HEK293T (cell line): Measurements from ENCODE around the gene MED31.

Experiments
- CTCF ChIA-PET: fragments of 350-600 bp; formaldehyde crosslinking; extraction: SDS; loops from one replicate; lab custom pipeline; 2021; ENCODE audit warnings: antibody characterized with exemption, inconsistent platforms; lab: Yijun Ruan, JAX
- POLR2A ChIA-PET: fragments of 350-600 bp; formaldehyde crosslinking; extraction: SDS; loops from one replicate; lab custom pipeline; 2020; ENCODE audit warnings: antibody characterized with exemption, inconsistent platforms; lab: Yijun Ruan, JAX
- DNase-seq: peaks from one replicate; pipeline ENCODE4 v3.0.0; 2012; ENCODE audit warnings: mixed read lengths; ENCODE audit errors: extremely low spot score
- ARNT ChIP-seq: fragments of 450-650 bp; IDR thresholded peaks from 2 replicates; pipeline ENCODE4 v1.6.1; 2017; ENCODE audit warnings: mild to moderate bottlenecking
- BHLHE40 ChIP-seq: fragments of 450-650 bp; IDR thresholded peaks from 2 replicates; pipeline ENCODE4 v1.6.1; 2016; ENCODE audit warnings: mild to moderate bottlenecking, moderate library complexity, borderline replicate concordance
- CTBP1 ChIP-seq: fragments of 450-650 bp; IDR thresholded peaks from 2 replicates; pipeline ENCODE4 v1.6.1; 2016; ENCODE audit warnings: borderline replicate concordance
- ELF4 ChIP-seq: fragments of 450-650 bp; IDR thresholded peaks from 2 replicates; pipeline ENCODE4 v1.6.1; 2017; ENCODE audit warnings: antibody characterized with exemption
- FOXA1 ChIP-seq: fragments of 450-650 bp; IDR thresholded peaks from 2 replicates; pipeline ENCODE4 v1.6.1; 2016; ENCODE audit warnings: mild to moderate bottlenecking
- FOXK2 ChIP-seq: fragments of 450-650 bp; IDR thresholded peaks from 2 replicates; pipeline ENCODE4 v1.6.1; 2016; ENCODE audit warnings: mild to moderate bottlenecking
- FOXM1 ChIP-seq: fragments of 450-650 bp; IDR thresholded peaks from 2 replicates; pipeline ENCODE4 v1.6.1; 2017; ENCODE audit warnings: mild to moderate bottlenecking, borderline replicate concordance
- HDGF ChIP-seq: fragments of 450-650 bp; IDR thresholded peaks from 2 replicates; pipeline ENCODE4 v1.6.1; 2017; ENCODE audit warnings: antibody characterized with exemption, borderline replicate concordance
- L3MBTL2 ChIP-seq: fragments of 450-650 bp; conservative IDR thresholded peaks from 2 replicates; pipeline ENCODE4 v1.6.1; 2016; ENCODE audit warnings: mild to moderate bottlenecking
- LEF1 ChIP-seq: fragments of 450-650 bp; IDR thresholded peaks from 2 replicates; pipeline ENCODE4 v1.6.1; 2017; ENCODE audit warnings: mild to moderate bottlenecking, borderline replicate concordance
- NFRKB ChIP-seq: fragments of 450-650 bp; IDR thresholded peaks from 2 replicates; pipeline ENCODE4 v1.6.1; 2016; ENCODE audit warnings: mild to moderate bottlenecking, moderate library complexity
- SP1 ChIP-seq: fragments of 450-650 bp; IDR thresholded peaks from 2 replicates; pipeline ENCODE4 v1.6.1; 2017
- SUZ12 ChIP-seq: fragments of 450-650 bp; IDR thresholded peaks from 2 replicates; pipeline ENCODE4 v1.6.1; 2016; ENCODE audit warnings: mild to moderate bottlenecking
- TARDBP ChIP-seq: fragments of 450-650 bp; IDR thresholded peaks from 2 replicates; pipeline ENCODE4 v1.6.1; 2016
- ZNF384 ChIP-seq: fragments of 450-650 bp; IDR thresholded peaks from 2 replicates; pipeline ENCODE4 v1.6.1; 2016
- TF ChIP-seq, protein P1 (sequence below): fragments of 450-650 bp; IDR thresholded peaks from 2 replicates; pipeline ENCODE4 v1.6.1; 2016

MED31 gene

DNA sequence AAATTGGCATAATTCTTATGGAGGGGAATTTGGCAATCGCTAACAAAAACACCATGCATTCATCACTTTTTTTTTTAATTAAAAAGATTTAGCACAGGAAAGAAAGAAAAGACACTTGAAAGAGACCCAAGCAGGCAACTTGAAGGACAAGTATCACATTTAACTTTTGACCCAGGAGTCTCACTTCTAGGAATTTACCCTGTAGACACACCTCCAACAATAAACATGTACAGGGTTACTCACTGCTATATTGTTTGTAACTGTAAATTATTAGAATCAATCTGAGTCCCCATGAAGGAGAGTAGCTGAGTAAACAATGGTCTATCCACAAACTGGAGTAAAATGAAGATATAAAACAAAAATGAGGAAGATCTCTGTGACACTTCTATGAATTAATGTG is 21.0 kb downstream of the MED31 start:
- ChIA-PET POLR2A (no interaction called here), CTCF (no interaction called here)
- no peak for DNase-seq
- no peak for TF ChIP-seq BHLHE40

DNA sequence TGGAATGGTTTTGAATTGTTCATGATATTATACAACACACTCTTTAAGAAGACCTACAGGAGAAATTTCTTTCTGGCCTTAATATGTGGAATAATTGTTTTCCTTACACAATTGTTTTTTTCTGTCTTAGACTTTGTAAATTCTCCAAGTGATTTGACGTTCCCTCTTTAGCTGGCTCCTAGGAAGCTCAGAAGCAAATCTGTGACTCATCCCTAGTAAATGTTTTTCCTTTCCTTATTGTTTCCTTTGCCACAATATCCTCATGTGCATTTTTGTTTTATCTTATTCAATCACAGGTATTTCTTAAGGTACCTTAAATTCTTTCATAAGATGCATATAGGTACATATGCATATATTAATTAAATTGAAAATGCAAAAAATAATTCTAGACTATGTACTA is 24.4 kb downstream of the MED31 start:
- TF ChIP-seq SUZ12 = no peak
- TF ChIP-seq ARNT = no peak
- ChIA-PET POLR2A (no interaction called here), CTCF (no interaction called here)
- no peak for DNase-seq

DNA sequence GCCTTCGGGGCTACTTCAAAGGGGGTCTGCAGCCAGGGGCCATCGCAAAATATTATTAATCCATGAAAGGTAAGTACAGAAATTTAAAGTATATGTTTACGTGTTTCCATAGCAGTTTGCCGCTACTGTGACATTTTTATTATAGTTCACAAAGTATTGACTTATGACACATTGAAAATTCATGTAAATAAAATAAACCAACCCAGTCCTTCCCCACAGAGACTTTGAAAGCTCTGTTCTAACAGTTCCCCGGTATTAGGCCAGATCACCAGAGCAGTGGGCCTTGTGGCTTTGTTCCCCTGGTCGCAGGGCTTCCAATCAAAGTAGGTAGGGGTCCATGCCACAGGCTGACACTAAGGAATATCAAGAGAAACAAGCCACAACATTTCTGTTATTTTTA is 24.8 kb downstream of the MED31 start:
- POLR2A ChIA-PET = no interaction called here
- CTCF ChIA-PET = no interaction called here
- no peak for DNase-seq
- TF ChIP-seq L3MBTL2 (no peak), SP1 (no peak)

DNA sequence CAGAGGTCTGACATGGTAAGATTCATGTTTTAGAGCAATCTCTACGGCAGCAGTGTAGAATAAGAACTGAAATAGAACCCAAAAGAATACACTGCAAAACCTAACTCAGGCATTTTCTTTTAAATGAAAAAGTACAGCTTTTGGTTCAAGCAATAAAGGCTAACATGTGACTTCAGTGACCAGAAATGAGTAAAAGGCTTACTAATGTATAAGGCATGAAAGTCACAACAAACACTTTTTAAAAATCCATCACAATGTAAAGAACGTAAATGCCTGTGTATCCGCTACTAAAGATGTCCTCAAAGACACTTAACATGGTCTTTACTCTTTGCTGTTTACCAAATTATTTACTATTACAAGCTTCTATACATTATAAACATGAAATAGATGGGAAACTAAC is 27.5 kb downstream of the MED31 start:
- ChIA-PET CTCF (no interaction called here), POLR2A (no interaction called here)

DNA sequence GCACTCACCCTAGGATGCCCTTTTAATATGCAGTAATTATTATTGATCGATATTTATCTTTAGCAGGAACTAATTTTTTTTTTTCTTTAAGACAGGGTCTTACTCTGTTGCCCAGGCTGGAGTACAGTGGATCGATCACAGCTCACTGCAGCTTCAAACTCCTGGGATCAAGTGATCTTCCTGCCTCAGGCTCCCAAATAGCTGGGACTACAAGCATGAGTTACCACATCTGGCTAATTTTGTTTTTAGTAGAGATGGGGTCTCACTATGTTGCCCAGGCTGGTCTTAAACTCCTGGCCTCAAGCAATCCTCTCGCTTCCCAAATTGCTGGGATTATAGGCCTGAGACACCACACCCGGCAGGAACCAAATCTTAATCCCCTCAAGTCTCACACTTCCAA is 40.2 kb downstream of the MED31 start:
- POLR2A ChIA-PET = no interaction called here
- CTCF ChIA-PET = no interaction called here
- TF ChIP-seq ELF4 = no peak
- no peak for TF ChIP-seq SP1
- TF ChIP-seq, protein P1, sequence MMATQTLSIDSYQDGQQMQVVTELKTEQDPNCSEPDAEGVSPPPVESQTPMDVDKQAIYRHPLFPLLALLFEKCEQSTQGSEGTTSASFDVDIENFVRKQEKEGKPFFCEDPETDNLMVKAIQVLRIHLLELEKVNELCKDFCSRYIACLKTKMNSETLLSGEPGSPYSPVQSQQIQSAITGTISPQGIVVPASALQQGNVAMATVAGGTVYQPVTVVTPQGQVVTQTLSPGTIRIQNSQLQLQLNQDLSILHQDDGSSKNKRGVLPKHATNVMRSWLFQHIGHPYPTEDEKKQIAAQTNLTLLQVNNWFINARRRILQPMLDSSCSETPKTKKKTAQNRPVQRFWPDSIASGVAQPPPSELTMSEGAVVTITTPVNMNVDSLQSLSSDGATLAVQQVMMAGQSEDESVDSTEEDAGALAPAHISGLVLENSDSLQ = no peak
- no peak for TF ChIP-seq CTBP1
- TF ChIP-seq FOXA1 = no peak
- no peak for TF ChIP-seq L3MBTL2
- no peak for TF ChIP-seq HDGF
- no peak for TF ChIP-seq FOXM1
- no peak for TF ChIP-seq TARDBP
- no peak for TF ChIP-seq SUZ12
- TF ChIP-seq NFRKB = no peak
- no peak for TF ChIP-seq BHLHE40
- no peak for DNase-seq

More for the DNA sequence above, 27.5 kb downstream of the MED31 start:
- DNase-seq = no peak
- TF ChIP-seq ZNF384 = no peak
- TF ChIP-seq, protein P1 = no peak
- no peak for TF ChIP-seq CTBP1

DNA sequence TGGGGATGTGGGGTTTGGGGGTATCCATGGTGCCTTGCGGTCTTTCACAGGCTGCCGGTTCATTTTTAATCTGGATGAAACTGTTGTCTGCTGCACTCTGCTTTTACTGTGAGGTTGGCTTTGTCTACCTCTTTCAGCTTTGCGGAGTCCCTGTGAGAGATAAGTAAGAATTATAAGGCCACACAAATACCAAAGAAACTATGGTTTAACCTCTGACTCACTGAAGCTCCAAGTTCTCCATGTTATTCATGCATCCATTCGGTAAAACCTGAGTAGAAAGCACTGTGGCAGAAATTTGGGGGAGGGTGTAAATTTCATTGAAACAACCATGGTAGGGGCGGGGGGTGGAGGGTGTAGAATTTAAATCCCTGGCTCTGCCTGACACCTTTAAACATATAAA is 41.4 kb downstream of the MED31 start:
- ChIA-PET CTCF (no interaction called here), POLR2A (no interaction called here)
- no peak for DNase-seq
- TF ChIP-seq FOXK2 (no peak), HDGF (no peak), SUZ12 (no peak), ZNF384 (no peak), FOXM1 (no peak), L3MBTL2 (no peak), LEF1 (no peak)

DNA sequence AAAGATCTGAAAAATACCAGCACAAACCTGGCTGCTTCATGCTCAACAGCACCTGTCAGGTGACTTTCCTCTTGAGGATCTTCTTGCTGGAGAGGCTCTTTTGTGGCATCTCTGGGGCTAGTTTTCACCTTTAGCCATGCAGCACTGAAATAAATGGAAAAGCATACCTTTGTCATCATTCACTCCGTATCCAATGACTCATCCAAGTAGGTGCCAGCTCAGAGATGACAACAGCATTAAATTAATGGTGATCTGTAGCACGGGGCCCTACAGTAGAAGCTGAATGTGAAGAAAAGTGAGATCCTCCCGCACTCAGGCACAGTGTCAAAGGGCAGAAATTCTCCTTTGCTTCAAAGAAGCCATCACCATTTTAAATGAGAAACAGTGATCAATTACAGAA is 43.1 kb downstream of the MED31 start:
- ChIA-PET CTCF (no interaction called here), POLR2A (no interaction called here)
- DNase-seq = no peak
- no peak for TF ChIP-seq TARDBP

DNA sequence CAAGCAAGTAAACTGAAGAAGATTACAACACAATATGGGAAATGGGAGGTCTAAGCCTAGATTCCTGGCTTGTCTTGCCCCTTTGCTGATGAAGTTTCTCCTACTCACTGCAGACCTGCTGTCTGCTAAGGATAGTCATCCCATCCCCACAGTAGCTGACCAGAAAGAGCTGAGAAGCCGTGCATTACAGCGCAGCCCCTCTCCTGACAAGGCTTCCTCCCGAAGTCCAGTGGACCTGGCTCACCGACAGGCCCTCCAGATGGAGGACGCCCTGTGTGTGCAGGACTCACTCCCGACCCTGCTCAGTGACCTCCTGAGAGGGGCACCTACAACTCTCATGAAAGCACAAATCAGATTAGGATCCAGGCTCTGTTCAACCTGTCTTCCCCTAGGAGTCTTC is 46.3 kb downstream of the MED31 start:
- DNase-seq = no peak
- POLR2A ChIA-PET = no interaction called here
- TF ChIP-seq ZNF384 (no peak), TARDBP (no peak), FOXA1 (no peak), ELF4 (no peak), FOXK2 (no peak), HDGF (no peak), L3MBTL2 (no peak), SP1 (no peak), ARNT (no peak)
- CTCF ChIA-PET = no interaction called here

DNA sequence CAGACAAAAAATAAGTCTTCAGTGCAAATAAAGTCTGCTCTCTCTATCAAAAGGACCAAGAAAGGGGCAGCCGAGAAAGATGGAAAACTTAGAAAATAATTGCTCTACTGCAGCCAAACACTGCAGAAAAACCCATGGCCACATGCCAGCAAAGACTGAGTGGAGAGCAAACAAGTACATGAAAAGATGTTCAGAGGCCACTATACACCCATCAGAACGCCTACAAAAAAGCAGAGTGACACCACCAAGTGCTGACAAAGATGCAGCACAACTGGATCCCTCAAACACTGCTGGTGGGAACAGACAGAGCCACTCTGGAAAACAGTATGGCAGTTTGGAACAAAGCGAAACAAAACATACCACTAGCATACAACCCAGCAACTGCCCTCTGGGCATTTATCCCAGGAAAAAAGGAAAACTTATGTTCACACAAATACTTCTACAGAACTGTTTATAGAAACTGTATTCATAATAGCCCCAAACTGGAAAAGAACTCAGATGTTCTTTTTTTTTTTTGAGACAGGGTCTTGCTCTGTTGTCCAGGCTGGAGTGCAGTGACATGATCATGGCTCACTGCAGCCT is 47.6 kb downstream of the MED31 start:
- no peak for DNase-seq
- TF ChIP-seq NFRKB (no peak), ARNT (no peak), SUZ12 (no peak), TARDBP (no peak), BHLHE40 (no peak), ELF4 (no peak), LEF1 (no peak), FOXA1 (no peak), SP1 (no peak), CTBP1 (no peak), FOXM1 (no peak), L3MBTL2 (no peak), ZNF384 (no peak), HDGF (no peak), FOXK2 (no peak)
- TF ChIP-seq, protein P1 = no peak
- CTCF ChIA-PET = no interaction called here
- POLR2A ChIA-PET = no interaction called here
